K562 (cell line): ENCODE data around the gene MYO1A. TPM values are rescaled to one million over a fixed set of nuclear protein-coding genes. Genes with fewer than 3 reads are reported as not detected.
A peak's percentile ranks its signal among the peaks of the same experiment; 100 is the strongest.

Experiments used
- HDAC1 ChIP-seq, 2 experiments: fragments of 450-650 bp; IDR thresholded peaks; 2 replicates each; pipeline ENCODE4 v1.6.1; 2016 to 2017; ENCODE audit warnings: inconsistent platforms in 1 of 2, mild to moderate bottlenecking in 1 of 2, moderate library complexity in 1 of 2
- KAT8 ChIP-seq: fragments of 450-650 bp; IDR thresholded peaks from 2 replicates; pipeline ENCODE4 v1.6.1; 2016; ENCODE audit warnings: low read depth, mild to moderate bottlenecking
- NFXL1 ChIP-seq: fragments of 450-650 bp; formaldehyde crosslinking; IDR thresholded peaks from 2 replicates; pipeline ENCODE4 v1.4.0; 2021; ENCODE audit warnings: mild to moderate bottlenecking
- PML ChIP-seq: IDR thresholded peaks from 2 replicates; pipeline ENCODE4 v1.6.1; 2012; ENCODE audit warnings: low read length, inconsistent platforms
- REST ChIP-seq, 2 experiments: fragments of 450-650 bp; formaldehyde crosslinking in 1 of 2; IDR thresholded peaks; 2 replicates each; pipeline versions ENCODE4 v1.4.0 to v1.6.1; 2014 to 2020; ENCODE audit warnings: mild to moderate bottlenecking in 2 of 2, borderline replicate concordance in 1 of 2, low read depth in 1 of 2
- RFX7 ChIP-seq: fragments of 250-450 bp; sonication (Bioruptor Pico); IDR thresholded peaks from 2 replicates; pipeline ENCODE4 v1.5.1; 2021; ENCODE audit warnings: mild to moderate bottlenecking
- SMAD2 ChIP-seq: fragments of 150-350 bp; IDR thresholded peaks from 2 replicates; pipeline ENCODE4 v1.6.1; 2014; ENCODE audit warnings: low read depth, mild to moderate bottlenecking, low read length
- TCF3 ChIP-seq: sonication (generic); formaldehyde crosslinking; IDR thresholded peaks from 2 replicates; pipeline ENCODE4 v1.4.0; 2020; ENCODE audit warnings: mild to moderate bottlenecking, missing genetic modification reagents
- ZFP1 ChIP-seq: fragments of 450-650 bp; formaldehyde crosslinking; IDR thresholded peaks from 2 replicates; pipeline ENCODE4 v1.4.0; 2020; ENCODE audit warnings: mild to moderate bottlenecking, mixed read lengths
- ZMIZ1 ChIP-seq, 2 experiments: fragments of 150-350 bp in 1 of 2; IDR thresholded peaks; 2 replicates each; pipeline ENCODE4 v1.6.1; 2012 to 2016; ENCODE audit warnings: low read depth in 2 of 2, low read length in 2 of 2, mild to moderate bottlenecking in 1 of 2, moderate library complexity in 1 of 2
- ZNF274 ChIP-seq: IDR thresholded peaks from 2 replicates; pipeline ENCODE4 v1.6.1; 2011; ENCODE audit warnings: low read depth, mild to moderate bottlenecking, low read length, moderate library complexity, borderline replicate concordance
- ZNF41 ChIP-seq: fragments of 250-450 bp; sonication (Bioruptor Pico); conservative IDR thresholded peaks from 2 replicates; pipeline ENCODE4 v1.4.0; 2020; ENCODE audit warnings: mild to moderate bottlenecking
- ZNF449 ChIP-seq: fragments of 250-450 bp; sonication (Bioruptor Pico); IDR thresholded peaks from 2 replicates; pipeline ENCODE4 v1.8.0; 2022; ENCODE audit warnings: moderate library complexity, mild to moderate bottlenecking, inconsistent platforms
- polyA plus RNA-seq, 8 experiments: library from polyadenylated mRNA; depleted of rRNA in 4 of 8; stranded (reverse) in 5 of 8; unstranded in 3 of 8; fragments of >200 nt; fragmentation: Nextera tagmentation in 2 of 8; fragmentation: Illumina TruSeq in 1 of 8; extraction: Ambion mirVana in 2 of 8; extraction: Trizol in 1 of 8; gene quantifications; 2 replicates each; pipeline versions ENCODE4 v1.2.1 to v1.2.3, GENCODE V29; 2011 to 2014; ENCODE audit warnings: inconsistent platforms in 1 of 8, missing spikeins in 1 of 8
- total RNA-seq, 7 experiments: library from RNA; depleted of rRNA in 6 of 7; stranded (reverse); fragments of >200 nt in 6 of 7; fragmentation: Illumina TruSeq in 2 of 7; extraction: Trizol in 2 of 7; gene quantifications; 2 replicates each; pipeline versions ENCODE4 v1.2.1 to v1.2.3, GENCODE V29; 2011 to 2021; ENCODE audit warnings: low replicate concordance in 1 of 7

Gene MYO1A
- total and polyA plus RNA-seq, 9 of the 15 experiments (the other 6 are each of a cell fraction or from before 2014, with no cell fraction given) = 0.03 to 0.29 (median 0.14) TPM; not detected in 2

- TF ChIP-seq REST (IDR thresholded peaks at IDR 0.05; ENCODE audit: borderline replicate concordance) (no peak), REST (CRISPR knock-in tag; IDR thresholded peaks at IDR 0.05; ENCODE audit: low read depth) (0 out of 2 replicates have a peak, but pooled peaks have one; percentile 29), TCF3 (CRISPR knock-in tag) (no peak), ZNF274 (no peak), ZFP1 (CRISPR knock-in tag) (no peak), ZNF449 (CRISPR knock-in tag) (no peak), SMAD2 (no peak), NFXL1 (CRISPR knock-in tag) (no peak), ZMIZ1 (IDR thresholded peaks at IDR 0.05; ENCODE audit: low read depth in 2 of 2, low read length in 2 of 2) (no peak), KAT8 (no peak), RFX7 (CRISPR knock-in tag) (no peak), PML (0 out of 2 replicates have a peak, but pooled peaks have one; percentile 19), ZNF41 (CRISPR knock-in tag) (no peak), HDAC1 (IDR thresholded peaks at IDR 0.05) (peak in 1 of 2 experiments; percentile 75; a peak in 2 of 4 replicates)
Measured at GRCh38 chr12:57089271-57090245, 39.6 kb upstream of the MYO1A start (continued).
